Esophagus (tissue), 2 donors: ENCODE data around the gene NFAT5. TPM values are rescaled to one million over a fixed set of nuclear protein-coding genes. Genes with fewer than 3 reads are reported as not detected.

Source experiments
- H3K27ac ChIP-seq, 2 donors: one replicate each; pipeline ENCODE4 v1.5.1; 2013; ENCODE audit warnings: low read depth in 2 of 2, mild to moderate bottlenecking in 2 of 2, inconsistent platforms in 1 of 2, low read length in 1 of 2, moderate library complexity in 1 of 2
- H3K27me3 ChIP-seq, 2 donors: one replicate each; pipeline ENCODE4 v1.6.1; 2013; ENCODE audit warnings: low read length in 2 of 2, control low read depth in 1 of 2, mild to moderate bottlenecking in 1 of 2; ENCODE audit not compliant: insufficient read depth in 2 of 2, control insufficient read depth in 1 of 2
- H3K36me3 ChIP-seq, 2 donors: one replicate each; pipeline ENCODE4 v1.6.1; 2013; ENCODE audit warnings: low read length in 1 of 2; ENCODE audit not compliant: control insufficient read depth in 2 of 2, insufficient read depth in 2 of 2
- H3K4me1 ChIP-seq, 2 donors: one replicate each; pipeline ENCODE4 v1.6.1; 2013; ENCODE audit warnings: low read length in 1 of 2; ENCODE audit not compliant: control insufficient read depth in 2 of 2, insufficient read depth in 2 of 2
- H3K4me3 ChIP-seq, 2 donors: one replicate each; pipeline ENCODE4 v1.5.1; 2013; ENCODE audit warnings: low read length in 2 of 2, mild to moderate bottlenecking in 2 of 2, low read depth in 1 of 2, moderate library complexity in 1 of 2
- H3K9me3 ChIP-seq, 2 donors: one replicate each; pipeline ENCODE4 v1.6.1; 2013; ENCODE audit warnings: mild to moderate bottlenecking in 2 of 2, low read depth in 1 of 2, low read length in 1 of 2, moderate library complexity in 1 of 2; ENCODE audit not compliant: control insufficient read depth in 2 of 2, insufficient read depth in 1 of 2
- WGBS, 2 donors: extraction: QIAGEN DNeasy Blood & Tissue Kit; methylation state at CpG; one replicate each; pipeline ENCODE4 v1.1.7; 2013; 5-methylcytosine and 5-hydroxymethylcytosine counted together
- polyA plus RNA-seq, 2 donors: library from polyadenylated mRNA; stranded (reverse); fragments of 200-250 nt; gene quantifications; one replicate each; pipeline ENCODE4 v1.2.3, GENCODE V29; 2013
- donor health status: healthy with polysubstance abuse.
- donor health status: Bipolar disorder and iron deficiency.

Gene NFAT5
- polyA plus RNA-seq, 2 donors: 2.7 to 6.5 TPM

GRCh38 chr16:69706975-69707340 lies 141.2 kb downstream of the NFAT5 start:
- H3K9me3 ChIP-seq: no peaks in the 10 kb centered on the region
- H3K27me3 ChIP-seq: no peaks in the 10 kb centered on the region
- H3K4me1 ChIP-seq: no peaks in the 10 kb centered on the region
- peak overlapping the region; percentile 27 to 79 for H3K27ac ChIP-seq
- WGBS, 2 donors: 73 to 81% methylated on average over 2 of the region's 2 CpGs
- H3K4me3 ChIP-seq: no peak overlapping the region
- no peaks in the 10 kb centered on the region for H3K36me3 ChIP-seq

GRCh38 chr16:69707920-69708683 lies 142.3 kb downstream of the NFAT5 start:
- Histone ChIP-seq H3K9me3 (no peaks in the 10 kb centered on the region), H3K27me3 (no peaks in the 10 kb centered on the region), H3K4me3 (no peak overlapping the region), H3K4me1 (no peaks in the 10 kb centered on the region), H3K27ac (no peak overlapping the region), H3K36me3 (no peaks in the 10 kb centered on the region)
- WGBS, 2 donors: 81 to 85% methylated on average over 10 of the region's 10 CpGs

GRCh38 chr16:69709456-69710084 lies 143.8 kb downstream of the NFAT5 start:
- H3K27ac ChIP-seq: peak overlapping the region; percentile 53 to 61
- H3K4me3 ChIP-seq: no peak overlapping the region
- H3K9me3 ChIP-seq: no peaks in the 10 kb centered on the region
- no peaks in the 10 kb centered on the region for H3K27me3 ChIP-seq
- no peaks in the 10 kb centered on the region for H3K36me3 ChIP-seq
- WGBS, 2 donors: 32 to 35% methylated on average over 5 of the region's 5 CpGs
- no peaks in the 10 kb centered on the region for H3K4me1 ChIP-seq

GRCh38 chr16:69711115-69711740 lies 145.5 kb downstream of the NFAT5 start:
- no peaks in the 10 kb centered on the region for H3K27me3 ChIP-seq
- H3K9me3 ChIP-seq: no peaks in the 10 kb centered on the region
- no peaks in the 10 kb centered on the region for H3K4me1 ChIP-seq
- H3K36me3 ChIP-seq: peaks cover 0 to 8% of the 10 kb centered on the region in 2 donors
- no peak overlapping the region for H3K4me3 ChIP-seq
- H3K27ac ChIP-seq: peak overlapping the region in 1 of 2 donors; percentile 62
- 49 to 53% methylated on average over 12 of the region's 12 CpGs for WGBS, 2 donors

- peaks cover 0 to 13% of the 10 kb centered on the region in 2 donors for H3K36me3 ChIP-seq
- no peaks in the 10 kb centered on the region for H3K27me3 ChIP-seq
- WGBS, 2 donors: 60 to 65% methylated on average over 4 of the region's 4 CpGs
- no peaks in the 10 kb centered on the region for H3K9me3 ChIP-seq
- H3K27ac ChIP-seq: peak overlapping the region in 1 of 2 donors; percentile 47
- H3K4me3 ChIP-seq: no peak overlapping the region
- no peaks in the 10 kb centered on the region for H3K4me1 ChIP-seq
These were observed 146.5 kb downstream of the NFAT5 start for GRCh38 chr16:69712277-69712676.

- Histone ChIP-seq H3K27ac (peak overlapping the region in 1 of 2 donors; percentile 45), H3K36me3 (peaks cover 5 to 15% of the 10 kb centered on the region in 2 donors), H3K9me3 (no peaks in the 10 kb centered on the region), H3K4me3 (no peak overlapping the region), H3K4me1 (no peaks in the 10 kb centered on the region), H3K27me3 (no peaks in the 10 kb centered on the region)
- 86 to 90% methylated on average over 9 of the region's 9 CpGs for WGBS, 2 donors
These were observed 147.3 kb downstream of the NFAT5 start for GRCh38 chr16:69712914-69713581.

- H3K36me3 ChIP-seq: peaks cover 7 to 19% of the 10 kb centered on the region in 2 donors
- no peaks in the 10 kb centered on the region for H3K9me3 ChIP-seq
- H3K4me3 ChIP-seq: no peak overlapping the region
- no peaks in the 10 kb centered on the region for H3K27me3 ChIP-seq
- H3K4me1 ChIP-seq: no peaks in the 10 kb centered on the region
- H3K27ac ChIP-seq: no peak overlapping the region
- 90 to 93% methylated on average over 6 of the region's 6 CpGs for WGBS, 2 donors
These were observed 151.3 kb downstream of the NFAT5 start for GRCh38 chr16:69717066-69717465.

- Histone ChIP-seq H3K36me3 (peaks cover 7 to 19% of the 10 kb centered on the region in 2 donors), H3K27me3 (no peaks in the 10 kb centered on the region), H3K9me3 (no peaks in the 10 kb centered on the region), H3K4me1 (no peaks in the 10 kb centered on the region), H3K4me3 (no peak overlapping the region), H3K27ac (no peak overlapping the region)
- 84% methylated on average over 10 of the region's 10 CpGs for WGBS, 2 donors
These were observed 152.5 kb downstream of the NFAT5 start for GRCh38 chr16:69718111-69718764.

- Histone ChIP-seq H3K4me1 (no peaks in the 10 kb centered on the region), H3K4me3 (no peak overlapping the region), H3K36me3 (peaks cover 7 to 10% of the 10 kb centered on the region in 2 donors), H3K27me3 (no peaks in the 10 kb centered on the region), H3K9me3 (no peaks in the 10 kb centered on the region), H3K27ac (no peak overlapping the region)
- 89 to 92% methylated on average over 10 of the region's 10 CpGs for WGBS, 2 donors
These were observed 155.2 kb downstream of the NFAT5 start for GRCh38 chr16:69720822-69721430.
